HCT116 (cell line): ENCODE measurements around the gene ZXDC. TPM values are rescaled to one million over a fixed set of nuclear protein-coding genes. Genes with fewer than 3 reads are reported as not detected.

ENCODE experiments used
- ATAC-seq: fragments of 200-7000 bp; cut with Tn5 transposase; 2 replicates; pipeline ENCODE4 v1.9.1; 2020; ENCODE audit warnings: mild to moderate bottlenecking, moderate library complexity
- BruUV-seq: library from RNA; stranded (reverse); fragments of 400-500 nt; replicated peaks from 2 replicates; lab custom pipeline; 2021; lab: Mats Ljungman, UMichigan
- CTCF ChIA-PET: fragments of 300-600 bp; sonication (Branson Sonifier 250); formaldehyde crosslinking; loops from one replicate; lab custom pipeline; 2021; ENCODE audit warnings: antibody characterized with exemption; lab: Charles Lee
- POLR2A ChIA-PET: fragments of 300-600, 350-600 bp; sonication (Branson Sonifier 250); formaldehyde crosslinking; loops from one replicate; lab custom pipeline; 2021; ENCODE audit warnings: antibody characterized with exemption; lab: Charles Lee
- RAD21 ChIA-PET, 2 experiments: fragments of 300-600 bp; sonication (Branson Sonifier 250); formaldehyde crosslinking; loops; one replicate each; lab custom pipeline; 2023; ENCODE audit warnings: low total read pairs in 2 of 2; ENCODE audit not compliant: uncharacterized antibody in 2 of 2, unreplicated experiment in 2 of 2, low non-redundant PET in 1 of 2; lab: Charles Lee
- DNase-seq: peaks from one replicate; pipeline ENCODE4 v3.0.0-alpha.2; 2010; ENCODE audit warnings: low read depth, low spot score
- H2AFZ ChIP-seq: fragments of 200-600 bp; shearing (Covaris generic), sonication (generic); 2 replicates; pipeline ENCODE4 v1.6.1; 2017; ENCODE audit warnings: low read depth, mixed run types, mixed read lengths, antibody characterized with exemption, low read length; ENCODE audit not compliant: poor library complexity, severe bottlenecking
- H3K27ac ChIP-seq: 2 replicates; pipeline ENCODE4 v1.5.1; 2012; ENCODE audit warnings: low read depth, low read length
- H3K27me3 ChIP-seq: fragments of 200-600 bp; sonication (generic); 2 replicates; pipeline ENCODE4 v1.6.1; 2016; ENCODE audit warnings: mixed run types, low read length, mixed read lengths; ENCODE audit not compliant: insufficient read depth
- H3K36me3 ChIP-seq, 2 experiments: fragments of 200-500 bp in 1 of 2; fragments of 200-600 bp in 1 of 2; sonication (Bioruptor generic) in 1 of 2; sonication (generic) in 1 of 2; 2 replicates each; pipeline versions ENCODE4 v1.5.1 to v1.6.1; 2014 to 2016; ENCODE audit warnings: low read length in 2 of 2, inconsistent platforms in 1 of 2, mixed read lengths in 1 of 2, mixed run types in 1 of 2; ENCODE audit not compliant: insufficient read depth in 2 of 2, control insufficient read depth in 1 of 2
- H3K4me1 ChIP-seq, 2 experiments: fragments of 200-600 bp in 1 of 2; sonication (generic) in 1 of 2; 2 replicates each; pipeline versions ENCODE4 v1.5.1 to v1.6.1; 2012 to 2017; ENCODE audit warnings: low read length in 2 of 2, inconsistent platforms in 1 of 2, mild to moderate bottlenecking in 1 of 2, mixed read lengths in 1 of 2, mixed run types in 1 of 2, moderate library complexity in 1 of 2; ENCODE audit not compliant: insufficient read depth in 2 of 2, control insufficient read depth in 1 of 2
- H3K4me2 ChIP-seq: fragments of 200-600 bp; sonication (generic); 2 replicates; pipeline ENCODE4 v1.6.1; 2017; ENCODE audit warnings: mixed run types, low read length, mixed read lengths
- H3K4me3 ChIP-seq, 2 experiments: fragments of 200-600 bp in 1 of 2; sonication (generic) in 1 of 2; replicated peaks in 1 of 2; 2 replicates each; pipeline ENCODE4 v1.5.1; 2011 to 2016; ENCODE audit warnings: low read length in 2 of 2, control low read depth in 1 of 2, low read depth in 1 of 2, mild to moderate bottlenecking in 1 of 2, mixed read lengths in 1 of 2, mixed run types in 1 of 2
- H3K79me2 ChIP-seq: fragments of 200-600 bp; sonication (generic); 2 replicates; pipeline ENCODE4 v1.6.1; 2017; ENCODE audit warnings: mild to moderate bottlenecking, mixed run types, low read length, moderate library complexity, mixed read lengths; ENCODE audit not compliant: insufficient read depth
- H3K9ac ChIP-seq: fragments of 200-600 bp; sonication (generic); 2 replicates; pipeline ENCODE4 v1.6.1; 2016; ENCODE audit warnings: low read length, mixed read lengths
- H3K9me2 ChIP-seq: fragments of 200-600 bp; sonication (generic), shearing (Covaris generic); 2 replicates; pipeline ENCODE4 v1.6.1; 2017; ENCODE audit warnings: mixed run types, mild to moderate bottlenecking, moderate library complexity; ENCODE audit not compliant: insufficient read depth
- H3K9me3 ChIP-seq, 2 experiments: fragments of 200-500 bp in 1 of 2; fragments of 200-600 bp in 1 of 2; sonication (Bioruptor generic) in 1 of 2; sonication (generic) in 1 of 2; 2 replicates each; pipeline ENCODE4 v1.6.1; 2014 to 2017; ENCODE audit warnings: low read length in 2 of 2, mixed read lengths in 2 of 2, inconsistent platforms in 1 of 2, low read depth in 1 of 2, mild to moderate bottlenecking in 1 of 2, mixed run types in 1 of 2, moderate library complexity in 1 of 2; ENCODE audit not compliant: control insufficient read depth in 1 of 2, insufficient read depth in 1 of 2
- H4K20me1 ChIP-seq: fragments of 200-600 bp; sonication (generic), shearing (Covaris generic); 2 replicates; pipeline ENCODE4 v1.6.1; 2017; ENCODE audit warnings: mixed run types, mild to moderate bottlenecking, moderate library complexity; ENCODE audit not compliant: insufficient read depth
- CTCF ChIP-seq, 3 experiments: fragments of 200-600 bp in 1 of 3; sonication (generic) in 1 of 3; IDR thresholded peaks in 2 of 3; conservative IDR thresholded peaks in 1 of 3; 2 replicates each; pipeline ENCODE4 v1.5.1; 2012 to 2017; ENCODE audit warnings: low read depth in 2 of 3, low read length in 2 of 3, antibody characterized with exemption in 1 of 3, borderline replicate concordance in 1 of 3, control low read depth in 1 of 3, mild to moderate bottlenecking in 1 of 3, mixed read lengths in 1 of 3, mixed run types in 1 of 3, moderate library complexity in 1 of 3; ENCODE audit not compliant: insufficient read depth in 1 of 3
- EGR1 ChIP-seq: IDR thresholded peaks from 2 replicates; pipeline ENCODE4 v1.6.1; 2012; ENCODE audit warnings: low read depth
- EZH2 ChIP-seq: fragments of 200-600 bp; sonication (generic); IDR thresholded peaks from 2 replicates; pipeline ENCODE4 v1.6.1; 2017; ENCODE audit warnings: antibody characterized with exemption, mixed run types
- MAX ChIP-seq: IDR thresholded peaks from 2 replicates; pipeline ENCODE4 v1.6.1; 2012
- POLR2A ChIP-seq: IDR thresholded peaks from 2 replicates; pipeline ENCODE4 v1.7.0; 2011; ENCODE audit warnings: borderline replicate concordance; ENCODE audit not compliant: insufficient read depth, insufficient read length; ENCODE audit errors: extremely low read depth
- REST ChIP-seq: IDR thresholded peaks from 2 replicates; pipeline ENCODE4 v1.6.1; 2012; ENCODE audit warnings: low read depth
- ZFX ChIP-seq: fragments of 450-650 bp; IDR thresholded peaks from 2 replicates; pipeline ENCODE4 v1.6.1; 2017
- intact Hi-C: fragments of 100-400 bp; cut with micrococcal nuclease; formaldehyde crosslinking; loops from 2 replicates; pipeline ENCODE4 v1.10.0; 2022
- total RNA-seq: library from RNA; stranded (reverse); gene quantifications from one replicate; pipeline ENCODE4 v1.2.1, GENCODE V29; 2021; ENCODE audit not compliant: unreplicated experiment

ZXDC gene
- total RNA-seq, 1 experiment from 2014 or later = 29.9 TPM

DNA sequence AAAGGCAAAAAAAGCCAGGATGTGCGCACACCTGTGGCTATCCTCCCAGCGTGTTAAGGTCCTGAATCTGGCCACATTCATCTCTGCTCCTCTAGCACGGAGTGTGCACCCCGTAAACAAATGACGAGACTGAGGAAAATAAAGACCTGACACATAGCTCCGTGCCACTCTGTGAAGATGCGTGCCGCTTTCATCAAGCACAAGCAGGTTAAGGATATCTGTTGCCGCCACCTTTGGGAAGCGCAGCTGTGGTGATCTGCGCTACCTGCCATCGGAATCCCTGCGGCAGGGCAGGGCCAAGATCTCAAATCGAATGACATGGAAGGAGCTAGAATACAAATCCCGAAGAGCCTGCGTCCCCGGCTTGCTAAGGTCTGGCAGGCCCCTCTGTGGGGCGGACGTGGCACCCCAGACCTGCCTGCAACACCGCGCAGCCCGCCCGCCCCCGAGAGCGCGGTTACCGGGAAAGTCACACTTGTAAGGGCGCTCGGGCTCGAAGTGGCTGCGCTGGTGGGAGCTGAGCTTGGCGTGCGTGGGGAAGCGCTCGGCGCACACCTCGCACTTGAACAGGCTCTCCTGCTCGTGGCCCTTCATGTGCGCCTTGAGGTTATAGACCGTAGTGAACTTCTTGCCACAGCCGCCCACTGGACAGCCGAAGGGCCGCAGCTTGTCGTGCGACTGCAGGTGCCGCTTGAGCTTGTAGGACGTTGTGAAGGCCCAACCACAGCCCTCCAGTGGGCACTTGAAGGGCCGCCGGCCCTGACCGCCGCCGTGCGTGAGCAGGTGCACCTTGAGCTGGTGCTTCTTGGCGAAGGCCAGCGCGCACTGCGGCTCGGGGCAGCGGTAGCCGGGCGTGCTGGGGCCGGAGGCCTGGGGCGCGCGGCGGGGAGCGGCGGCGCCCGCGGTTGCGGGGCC lies 936 bp downstream of the ZXDC start:
- peaks cover 52% of the 10 kb centered on the region for H3K79me2 ChIP-seq
- peak; percentile 11 for ATAC-seq
- peaks cover 15 to 22% of the 10 kb centered on the region in 2 experiments for H3K36me3 ChIP-seq
- intact Hi-C loops = loop anchor here (10.0 kb wide), 1 partner anchor 220 kb away; no protein-coding TSS in a partner anchor
- ChIA-PET POLR2A (interaction anchor here (0.8 kb wide), 1 partner anchor 208 kb away, joined by 3 read pairs; no protein-coding TSS in a partner anchor), CTCF (interaction anchor here (0.6 to 1.4 kb wide), 3 partner anchors 16 to 340 kb away, joined by 3 to 5 read pairs (median 3); no protein-coding TSS in a partner anchor)
- H2AFZ ChIP-seq = no peak overlapping the region
- peak overlapping the region; percentile 92 for H3K27ac ChIP-seq
- H3K27me3 ChIP-seq = no peaks in the 10 kb centered on the region
- H3K4me3 ChIP-seq = peak overlapping the region; percentile 69 to 80
- H3K9me2 ChIP-seq = no peaks in the 10 kb centered on the region
- BruUV-seq = no TSS peak
- peak; percentile 16 for DNase-seq
- H4K20me1 ChIP-seq = 0 out of 2 replicates have a peak, but pooled peaks cover 6% of the 10 kb centered on the region
- H3K4me2 ChIP-seq = peak overlapping the region; percentile 95
- TF ChIP-seq ZFX (no peak; the same call in 1 of the 2 replicates), EZH2 (no peak), MAX (no peak; the same call in 1 of the 2 replicates), CTCF (IDR thresholded peaks at IDR 0.05 in 2 of 3, conservative IDR thresholded peaks at IDR 0.05 in 1 of 3; ENCODE audit: borderline replicate concordance in 1 of 3, insufficient read depth in 1 of 3, low read depth in 2 of 3, low read length in 2 of 3) (no peak), REST (no peak), EGR1 (no peak), POLR2A (no peak)
- TF ChIP-seq, all 23 proteins: peak for 0
- H3K9me3 ChIP-seq = no peaks in the 10 kb centered on the region
- peak overlapping the region; percentile 75 for H3K9ac ChIP-seq
- H3K4me1 ChIP-seq = peaks cover 12 to 35% of the 10 kb centered on the region in 2 experiments
- RAD21 ChIA-PET = interaction anchor here in 1 of 2 experiments (1.5 kb wide), 1 partner anchor 341 kb away, joined by 3 read pairs; no protein-coding TSS in a partner anchor
